Skeletal muscle cell (primary cell): ENCODE measurements around the gene GTF2F2.
A peak's percentile ranks its signal among the peaks of the same experiment; 100 is the strongest.

Source experiments
- DNase-seq: peaks from one replicate; pipeline ENCODE4 v3.0.0-alpha.2; 2010; ENCODE audit warnings: low read depth
- H3K4me3 ChIP-seq: 2 replicates; pipeline ENCODE4 v1.5.1; 2011; ENCODE audit warnings: low read depth, mild to moderate bottlenecking, control low read depth, low read length, moderate library complexity

GTF2F2 gene

DNA sequence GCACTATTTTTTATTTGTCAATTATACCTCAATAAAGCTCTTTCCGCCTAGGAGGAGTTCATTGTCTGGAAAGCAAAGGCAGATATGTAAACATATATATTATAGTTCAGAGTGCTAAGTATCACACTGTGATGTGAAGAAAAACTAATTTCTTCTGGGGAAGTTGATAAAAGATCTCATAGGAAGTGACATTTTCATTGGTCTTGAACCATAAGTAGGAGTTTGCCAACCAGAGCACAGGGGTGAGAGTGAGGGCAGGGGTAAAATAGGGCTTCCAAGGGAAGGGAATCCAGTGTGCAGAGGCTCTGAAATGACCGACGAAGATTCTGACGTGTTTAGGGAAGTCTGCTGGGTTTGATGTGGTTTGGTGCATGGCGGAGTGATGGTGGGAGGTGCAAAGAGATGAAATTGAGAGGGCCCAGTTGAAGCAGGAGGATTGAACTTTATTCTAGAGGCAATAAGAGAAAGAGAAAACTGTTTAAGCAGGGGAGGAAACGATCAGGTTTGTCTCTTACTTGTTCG, 780 bp upstream of the GTF2F2 start:
- peak; percentile 45 for DNase-seq
- H3K4me3 ChIP-seq, result peak overlapping the region; percentile 66

DNA sequence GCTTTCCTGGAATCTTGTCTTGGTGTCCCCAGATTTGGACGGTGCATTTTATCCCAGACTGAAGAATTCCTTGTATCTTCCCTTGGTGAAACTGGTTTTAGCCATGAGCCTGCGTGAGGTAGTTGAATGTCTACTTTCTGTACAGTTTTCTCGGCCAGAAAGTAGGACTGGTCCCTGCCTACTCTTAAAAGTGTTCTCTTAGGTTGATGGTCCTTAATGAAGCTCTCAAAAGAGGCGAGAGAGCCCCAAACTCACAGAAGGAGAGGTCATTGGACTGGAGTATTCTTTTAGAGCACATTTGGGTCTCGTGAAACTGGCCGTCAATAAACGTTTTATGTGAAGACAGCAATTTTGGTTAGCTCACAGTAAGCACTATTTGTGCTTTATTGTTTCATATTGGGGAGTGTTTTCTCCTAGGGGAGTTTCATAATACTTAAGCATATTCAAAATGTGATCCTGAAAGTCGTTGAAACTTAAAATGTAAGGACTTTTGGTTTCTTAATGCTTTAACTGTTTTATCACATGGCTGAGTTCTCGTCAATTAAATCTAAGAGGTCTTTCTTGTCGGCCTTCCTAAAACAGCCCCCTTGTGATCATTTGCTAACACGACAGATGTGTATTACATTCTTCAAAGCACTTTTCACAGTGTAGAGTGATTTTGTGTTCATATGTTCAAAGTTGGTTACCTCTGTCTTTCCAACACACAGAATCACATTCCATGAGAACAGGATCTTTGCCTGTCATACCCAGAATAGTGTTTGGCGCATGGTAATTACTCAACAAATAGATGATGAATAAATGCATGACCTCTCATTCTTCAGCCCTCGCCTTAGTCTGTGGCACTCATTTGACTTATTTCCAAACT, 889 bp downstream of the GTF2F2 start:
- peak overlapping the region; percentile 66 for H3K4me3 ChIP-seq
- DNase-seq, result no peak

DNA sequence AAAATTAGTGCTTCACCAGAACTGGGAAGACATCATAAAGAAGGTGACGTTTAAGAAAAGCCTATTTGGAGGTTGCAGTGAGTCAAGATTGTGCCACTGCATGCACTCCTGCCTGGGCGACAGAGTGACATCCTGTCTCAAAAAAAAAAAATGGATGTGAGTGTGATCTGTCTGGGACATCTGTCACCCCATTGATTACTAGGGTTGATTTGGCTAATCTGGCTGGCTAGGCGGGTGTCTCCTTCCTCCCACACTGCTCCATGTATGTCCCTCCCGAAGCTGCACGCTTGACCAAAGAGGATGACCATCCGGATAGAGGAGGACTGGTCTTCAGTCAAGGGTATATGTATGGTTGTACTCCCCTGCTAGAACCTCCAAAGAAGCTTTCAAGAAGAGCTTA, 2.6 kb downstream of the GTF2F2 start:
- H3K4me3 ChIP-seq, result no peak overlapping the region

DNA sequence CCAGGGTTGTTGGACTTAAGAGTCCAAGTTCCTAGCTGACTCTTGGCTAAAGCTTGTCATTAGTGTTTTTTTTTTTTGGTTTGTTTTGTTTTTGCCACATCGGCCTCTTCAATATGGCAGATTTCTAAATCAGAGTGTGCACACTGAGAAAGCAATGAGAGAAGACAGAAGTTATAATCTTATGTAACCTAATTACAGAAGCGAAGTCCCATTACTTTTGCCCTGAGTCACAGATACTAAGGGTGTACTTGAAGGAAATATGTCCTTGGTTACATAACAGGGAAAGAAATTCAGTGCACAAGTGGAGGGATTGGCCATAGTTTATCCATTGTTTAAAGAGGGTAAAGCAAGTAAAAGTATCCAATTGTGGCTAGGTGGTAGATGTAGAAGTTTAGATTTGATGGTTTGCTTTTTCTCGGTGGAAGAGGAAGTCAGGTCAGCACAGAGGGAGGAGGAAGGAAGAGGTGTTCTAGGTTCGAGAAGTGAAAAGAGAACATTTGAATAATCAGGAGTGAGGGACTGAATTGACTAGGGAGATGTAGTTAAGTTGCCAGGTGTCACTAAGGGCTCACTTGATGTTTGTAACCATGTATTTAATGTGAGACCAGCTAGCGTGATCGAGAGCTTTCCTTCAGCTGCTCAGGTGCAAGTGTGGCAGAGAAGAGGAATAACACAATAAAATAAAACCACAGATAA, 12.2 kb downstream of the GTF2F2 start:
- H3K4me3 ChIP-seq, result no peak overlapping the region
- DNase-seq, result no peak

More for the DNA sequence above, 2.6 kb downstream of the GTF2F2 start:
- no peak for DNase-seq

DNA sequence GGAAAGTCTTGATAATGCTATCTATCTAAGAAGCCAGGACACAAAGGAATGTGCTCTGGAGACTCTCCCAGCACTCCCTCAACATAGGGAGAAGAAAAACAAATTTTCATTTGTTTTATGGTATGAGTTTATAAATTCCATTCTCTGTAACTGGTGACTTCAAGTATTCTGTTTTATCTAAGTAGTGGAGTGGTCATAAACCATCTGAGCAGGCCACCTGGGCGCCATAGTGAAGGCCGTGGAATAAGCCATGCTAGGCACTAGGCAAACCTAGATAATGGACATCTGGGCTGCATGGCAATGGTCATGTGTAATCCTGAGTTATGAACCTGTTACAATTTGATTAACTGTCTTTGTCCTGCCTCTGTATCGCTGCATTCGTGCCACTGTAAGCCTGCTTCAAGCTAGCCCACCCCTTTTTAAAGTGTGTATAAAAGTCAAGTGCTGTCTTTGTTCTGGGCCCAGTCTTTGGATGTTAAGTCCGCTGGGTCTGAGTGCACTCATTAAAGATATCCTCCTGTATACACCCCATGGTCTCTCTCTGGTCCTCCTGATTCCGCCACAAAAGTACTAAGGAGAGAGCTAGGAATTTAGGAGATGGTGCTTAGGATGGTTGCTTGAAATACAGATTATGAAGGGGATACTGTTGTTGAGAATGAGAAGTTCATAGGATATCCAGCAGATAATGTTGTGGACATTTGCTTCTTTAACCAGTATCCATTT, 13.2 kb downstream of the GTF2F2 start:
- DNase-seq, result no peak
- H3K4me3 ChIP-seq, result no peak overlapping the region

DNA sequence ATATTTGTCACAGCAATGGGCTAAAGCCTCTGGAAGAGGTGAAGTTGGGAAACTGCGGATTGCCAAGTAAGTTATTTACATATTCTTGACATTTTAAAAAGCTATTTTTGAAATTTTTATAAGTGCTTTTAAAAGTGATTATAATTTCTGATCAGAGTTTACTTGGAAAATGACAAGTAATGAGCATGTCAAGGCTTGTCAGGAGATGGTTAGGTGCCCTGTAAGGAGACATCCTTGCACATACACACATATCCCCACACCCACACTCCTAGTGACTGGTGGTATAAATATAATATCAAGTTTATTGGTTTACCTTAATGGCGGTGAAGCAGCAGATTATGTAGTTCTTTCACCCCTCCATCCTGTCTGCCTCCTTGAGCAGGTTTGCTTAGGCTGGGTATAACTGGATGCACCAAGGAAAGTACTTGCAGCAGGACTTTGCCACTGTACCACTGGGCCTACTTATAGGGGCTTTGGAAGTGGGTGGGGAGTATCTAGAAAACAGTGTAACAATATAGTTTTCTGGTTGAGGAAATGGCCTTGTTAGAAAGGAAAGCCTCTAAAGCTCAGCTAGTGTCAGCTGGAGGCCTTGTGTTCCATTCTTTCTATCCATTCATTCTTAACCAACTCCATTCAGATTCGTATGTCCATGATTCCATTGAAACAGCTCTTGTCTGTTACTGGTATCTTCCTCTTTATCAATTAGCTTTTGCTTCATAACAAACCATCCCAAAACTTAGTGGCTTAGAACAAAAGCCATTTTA, 16.6 kb downstream of the GTF2F2 start:
- DNase-seq, result no peak
- H3K4me3 ChIP-seq, result no peak overlapping the region

DNA sequence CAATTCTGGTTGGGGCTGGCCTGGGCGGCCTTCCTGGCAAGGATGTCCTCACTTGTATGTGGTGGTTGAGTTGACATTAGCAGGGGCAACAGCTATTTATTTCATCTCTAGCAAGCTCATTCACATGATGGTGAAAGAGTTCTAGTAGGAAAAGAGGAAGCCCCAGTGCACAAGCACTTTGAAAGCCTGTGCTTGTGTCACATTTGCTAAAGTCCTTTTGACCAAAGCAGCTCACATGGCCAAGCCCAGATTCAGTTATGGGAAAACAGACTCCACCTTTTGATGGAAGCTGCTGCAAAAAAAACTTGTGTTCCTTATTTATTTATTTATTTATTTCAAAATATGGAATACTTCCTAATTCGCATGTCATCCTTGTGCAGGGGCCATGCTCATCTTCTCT, 17.2 kb downstream of the GTF2F2 start:
- H3K4me3 ChIP-seq, result no peak overlapping the region
- DNase-seq, result no peak

DNA sequence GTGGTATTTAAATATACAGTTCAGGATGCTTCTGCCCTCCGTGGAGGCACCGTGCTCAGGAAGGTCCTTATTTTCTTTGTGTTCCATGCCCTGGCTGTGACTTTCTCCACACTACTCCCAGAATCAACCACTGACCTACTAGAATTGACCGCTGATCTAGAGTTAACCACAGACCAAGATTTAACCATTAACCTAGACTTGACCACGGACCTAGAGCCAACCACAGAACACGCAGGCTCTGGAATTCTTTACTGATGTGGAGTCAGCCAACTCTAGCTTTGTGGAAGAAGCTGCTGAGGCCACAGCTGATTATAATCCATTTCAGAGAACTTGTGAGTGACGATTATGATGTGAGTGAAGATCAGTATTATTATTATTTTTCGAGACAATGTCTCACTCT, 18.0 kb downstream of the GTF2F2 start:
- DNase-seq, result no peak
- no peak overlapping the region for H3K4me3 ChIP-seq

DNA sequence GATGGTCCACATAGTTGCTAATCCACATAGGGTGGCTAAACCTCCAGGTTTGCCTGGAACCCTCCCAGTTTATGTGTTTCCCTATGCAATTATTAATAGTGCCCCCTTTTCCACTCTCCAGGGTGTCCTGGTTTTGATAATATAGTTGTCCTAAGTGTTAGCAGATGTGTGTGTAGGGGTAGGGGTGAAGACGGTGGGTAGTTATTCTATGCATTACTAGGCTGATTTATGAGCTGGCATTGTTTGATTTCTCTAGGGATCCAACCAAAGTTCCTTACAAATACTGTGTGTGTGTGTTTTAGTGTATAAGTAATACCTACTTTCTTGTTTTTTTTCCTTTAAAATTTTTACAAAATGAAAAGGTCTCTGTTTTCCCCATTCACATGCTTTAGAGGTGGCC, 21.1 kb downstream of the GTF2F2 start:
- no peak for DNase-seq
- no peak overlapping the region for H3K4me3 ChIP-seq

DNA sequence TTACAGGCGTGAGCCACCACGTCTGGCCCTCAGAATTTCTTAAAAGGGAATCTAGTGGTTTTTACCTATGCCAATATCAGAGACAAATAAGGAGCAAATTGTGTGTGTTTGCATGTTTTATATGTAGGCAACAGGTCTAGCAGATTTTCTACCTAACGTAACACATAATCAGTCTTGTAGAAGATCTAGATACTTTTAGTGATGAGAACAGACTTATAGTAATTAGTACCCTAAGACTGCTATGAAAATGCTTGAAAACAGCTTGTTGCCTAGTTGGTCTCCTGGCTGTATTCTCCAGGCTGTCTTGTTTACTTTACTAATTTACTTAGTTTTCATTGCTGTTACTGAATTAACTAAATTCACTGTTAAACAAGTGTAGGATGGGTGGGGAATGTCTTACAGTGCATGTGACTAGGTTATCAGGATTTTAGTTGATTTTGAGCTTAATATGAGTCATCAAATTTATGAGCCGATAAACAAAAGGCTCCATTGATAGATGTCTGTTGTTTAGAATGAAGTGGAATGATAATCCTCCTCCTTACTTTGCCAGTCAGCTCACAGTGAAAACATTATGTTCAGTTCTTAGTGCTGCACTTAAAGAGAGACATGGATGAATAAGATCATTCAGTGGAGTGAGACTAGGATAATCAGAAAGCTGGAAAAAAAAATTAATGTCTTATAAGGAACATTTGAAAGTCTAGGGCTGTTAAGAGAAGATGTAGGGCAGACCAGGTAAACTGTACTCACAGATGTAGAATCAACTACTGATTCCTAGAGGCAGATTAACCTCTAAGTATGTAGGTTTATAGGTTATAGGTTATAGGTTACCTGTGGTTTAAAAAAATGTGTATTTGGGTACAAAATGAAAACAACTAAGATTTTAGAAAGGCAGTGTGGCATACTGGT, 22.4 kb downstream of the GTF2F2 start:
- no peak overlapping the region for H3K4me3 ChIP-seq
- no peak for DNase-seq

DNA sequence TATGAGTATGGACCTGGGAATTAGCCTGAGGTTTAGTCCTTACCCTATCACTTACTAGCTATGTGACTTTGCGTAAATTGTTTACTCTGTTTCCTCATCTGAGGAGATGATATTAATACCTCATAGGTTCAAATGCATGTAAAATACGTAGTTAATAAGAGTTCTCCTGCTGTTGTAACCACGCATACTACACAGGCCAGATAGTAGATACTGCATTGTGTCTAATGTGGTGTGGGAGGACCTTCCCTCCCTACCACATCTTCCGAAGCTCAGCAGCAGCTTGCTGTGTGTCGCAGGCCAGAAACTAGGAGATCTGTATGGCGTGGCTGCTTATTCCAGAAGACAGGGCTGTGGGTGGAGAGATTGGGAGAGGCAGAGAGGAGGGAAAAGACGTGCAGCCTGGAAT, 23.0 kb downstream of the GTF2F2 start:
- DNase-seq, result no peak
- H3K4me3 ChIP-seq, result no peak overlapping the region

DNA sequence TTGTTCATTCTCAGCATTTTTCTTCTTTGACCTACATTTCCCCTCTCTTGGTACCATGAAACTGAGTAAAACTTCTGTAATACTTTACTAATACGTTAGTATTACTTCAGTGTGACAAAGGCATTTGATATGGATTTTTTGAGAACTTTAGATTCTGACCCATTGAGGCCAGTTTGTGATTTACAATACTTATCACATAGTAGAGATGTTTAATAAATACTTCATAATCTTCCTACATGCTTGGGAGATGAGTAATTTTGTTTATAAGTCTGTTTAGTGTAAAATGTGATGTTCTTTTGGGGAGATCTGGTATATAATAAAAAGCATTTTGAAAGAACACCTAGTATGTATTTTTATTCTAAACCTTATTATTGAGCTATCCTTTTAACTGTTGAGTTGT, 29.7 kb downstream of the GTF2F2 start:
- DNase-seq, result no peak
- no peak overlapping the region for H3K4me3 ChIP-seq

DNA sequence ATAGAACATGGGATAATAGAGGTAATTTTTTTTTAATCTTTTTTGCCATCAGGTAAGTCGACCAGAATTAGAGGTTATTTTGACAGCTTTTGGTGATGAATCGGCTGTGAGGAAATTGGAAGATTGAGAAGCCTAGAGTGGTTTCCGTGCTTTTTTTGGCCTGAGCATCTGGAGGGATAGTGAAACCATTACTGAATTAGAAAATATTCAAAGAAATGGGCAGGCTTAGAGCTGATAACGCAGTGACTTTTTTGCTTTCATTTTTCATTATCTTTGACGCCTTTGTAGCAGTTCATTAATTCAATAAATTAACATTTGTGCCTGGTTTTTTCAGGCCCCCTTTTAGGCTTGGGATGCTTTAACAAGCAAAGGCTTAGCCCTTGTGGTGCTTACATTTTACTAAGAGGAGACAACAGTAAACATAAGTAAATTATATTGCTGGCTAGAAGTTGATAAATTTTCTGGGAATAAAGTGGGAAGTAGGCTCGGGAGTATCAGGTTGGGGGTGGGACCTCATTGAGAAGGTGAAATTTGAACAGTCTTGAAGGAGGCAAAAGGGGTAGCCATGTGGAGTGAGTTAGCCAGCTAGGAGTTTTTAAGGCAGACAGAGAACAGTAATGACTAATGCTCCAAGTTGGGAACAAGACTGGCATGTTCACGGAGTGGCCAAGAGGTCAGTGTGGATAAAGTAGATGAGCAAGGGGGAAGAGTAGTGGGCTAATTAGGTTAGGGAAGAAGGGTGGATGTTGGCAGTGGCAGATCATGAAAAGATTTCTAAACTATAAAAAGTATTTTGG, 36.5 kb downstream of the GTF2F2 start:
- DNase-seq, result no peak
- H3K4me3 ChIP-seq, result no peak overlapping the region

DNA sequence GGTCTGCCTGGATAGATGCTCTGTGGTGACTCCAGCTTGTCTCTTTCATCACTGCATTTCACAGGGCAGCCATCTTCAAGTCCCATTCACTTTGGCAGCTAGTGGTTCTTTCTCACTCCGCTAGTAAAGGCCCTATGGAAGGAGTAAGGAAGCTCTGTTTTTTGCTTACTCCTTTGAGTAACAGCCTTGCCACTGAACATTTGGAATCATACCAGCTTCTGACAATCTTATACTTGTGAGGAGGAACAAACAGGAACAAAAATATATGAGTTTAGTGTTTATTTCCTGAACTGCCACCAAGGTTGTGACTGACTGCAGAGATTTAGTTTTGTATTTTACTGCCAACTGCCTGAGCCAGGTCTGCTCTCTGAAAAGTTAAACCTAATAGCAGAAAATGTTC, 41.9 kb downstream of the GTF2F2 start:
- no peak for DNase-seq
- no peak overlapping the region for H3K4me3 ChIP-seq

DNA sequence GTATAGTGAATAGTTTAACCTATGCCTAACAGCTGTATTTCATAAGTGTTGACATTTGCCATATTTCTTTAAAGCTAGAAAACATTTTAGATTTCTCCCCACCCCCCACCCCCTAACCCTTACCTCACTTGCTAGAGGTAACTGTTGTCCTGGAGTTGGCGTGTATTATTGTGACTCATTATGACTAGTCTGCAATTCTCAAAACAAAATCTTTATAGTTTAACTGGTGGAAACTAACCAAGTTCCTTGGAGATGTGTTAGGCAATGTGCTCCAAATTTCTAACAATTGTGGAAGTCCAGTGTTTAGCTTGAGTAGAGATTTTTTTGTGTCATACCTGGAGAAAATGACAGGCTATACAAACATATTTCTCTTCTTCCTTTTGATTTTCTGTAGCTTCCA, 42.5 kb downstream of the GTF2F2 start:
- DNase-seq, result peak; percentile 80
- H3K4me3 ChIP-seq, result no peak overlapping the region

DNA sequence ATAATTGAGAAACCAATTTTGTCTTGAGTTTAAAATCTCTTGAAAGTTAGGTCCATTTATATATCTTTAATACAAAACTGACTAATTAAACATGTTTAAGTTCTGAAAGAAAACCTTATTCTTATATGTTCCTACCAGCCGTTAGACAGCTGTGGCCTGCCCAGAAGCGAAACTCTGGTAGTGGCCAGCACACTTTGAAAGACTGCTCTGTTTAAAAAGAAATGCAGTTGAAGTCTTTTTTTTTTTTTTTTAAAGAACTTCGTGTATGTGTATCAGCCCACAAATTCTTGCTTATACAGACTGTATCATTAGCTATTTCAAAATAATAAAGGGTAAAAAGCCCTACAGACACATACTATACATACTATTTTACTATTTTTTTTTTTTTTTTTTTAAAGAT, 46.5 kb downstream of the GTF2F2 start:
- no peak overlapping the region for H3K4me3 ChIP-seq
- no peak for DNase-seq

DNA sequence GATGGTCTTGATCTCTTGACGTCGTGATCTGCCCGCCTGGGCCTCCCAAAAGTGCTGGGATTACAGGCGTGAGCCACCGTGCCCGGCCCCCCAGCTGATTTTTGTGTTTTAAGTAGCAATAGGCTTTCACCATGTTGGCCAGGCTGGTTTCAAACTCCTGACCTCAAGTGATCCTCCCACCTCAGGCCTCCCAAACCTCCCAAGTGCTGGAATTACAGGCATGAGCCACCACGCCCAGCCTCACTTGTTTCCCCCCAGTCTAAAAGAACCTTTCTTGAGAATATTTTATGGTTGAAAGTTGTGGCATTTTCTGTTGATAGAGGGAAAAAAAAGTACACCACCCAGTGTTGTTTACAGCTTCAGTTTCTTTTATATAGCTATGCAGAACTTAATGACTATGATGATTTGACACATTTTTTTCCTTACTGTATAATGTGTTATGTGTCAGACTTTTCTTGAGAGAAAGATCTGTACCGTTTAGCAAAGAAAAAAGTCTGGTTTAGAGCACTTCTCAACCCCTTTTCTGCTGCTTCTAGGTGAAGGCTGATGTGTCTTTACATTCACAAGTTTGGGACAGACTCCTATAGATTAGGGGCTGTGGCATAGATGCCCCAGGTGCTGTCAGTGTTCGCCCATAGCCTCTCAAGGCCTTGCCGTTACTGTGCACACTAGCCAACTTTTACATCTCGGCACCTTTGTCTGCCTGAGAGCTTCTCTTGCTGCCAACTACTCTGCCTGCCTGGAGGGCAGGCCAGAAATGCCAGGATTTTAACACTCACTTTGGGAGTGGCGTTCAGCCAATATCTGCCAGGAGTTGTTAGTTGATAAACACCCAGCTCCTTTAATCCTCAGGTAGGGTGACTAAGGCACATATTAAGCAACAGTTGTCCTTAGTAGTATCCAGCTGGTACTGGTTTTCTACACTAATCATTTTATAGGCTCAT, 47.6 kb downstream of the GTF2F2 start:
- DNase-seq, result no peak
- no peak overlapping the region for H3K4me3 ChIP-seq
